HK-2 (cell line): ENCODE results near the gene RBP2.

Experiments used
- DNase-seq: peaks from one replicate; pipeline ENCODE4 v3.0.0-alpha.2; 2018; ENCODE audit not compliant: unreplicated experiment

Gene RBP2

GRCh38 chr3:139476348-139476747 is at the start of gene RBP2:
Gene RBP2 (minus strand): TSS chr3:139476516. CDS start chr3:139476459, 57 bp downstream.
- DNase-seq, result no peak

- DNase-seq, result no peak
Measured at GRCh38 chr3:139524841-139525636, 48.7 kb upstream of the RBP2 start.

GRCh38 chr3:139523718-139524117 is 47.4 kb upstream of the RBP2 start:
- no peak for DNase-seq

GRCh38 chr3:139523166-139523565 is 46.9 kb upstream of the RBP2 start:
- DNase-seq, result no peak

- DNase-seq, result no peak
Measured at GRCh38 chr3:139522421-139522820, 46.1 kb upstream of the RBP2 start.

- DNase-seq, result no peak
Measured at GRCh38 chr3:139521816-139522215, 45.5 kb upstream of the RBP2 start.

- no peak for DNase-seq
Measured at GRCh38 chr3:139521144-139521543, 44.8 kb upstream of the RBP2 start.

- peak; percentile 14 for DNase-seq
Measured at GRCh38 chr3:139519998-139520737, 43.9 kb upstream of the RBP2 start.

GRCh38 chr3:139518926-139519842 is 42.9 kb upstream of the RBP2 start:
- no peak for DNase-seq

GRCh38 chr3:139518306-139518705 is 42.0 kb upstream of the RBP2 start:
- no peak for DNase-seq

GRCh38 chr3:139517321-139518065 is 41.2 kb upstream of the RBP2 start:
- no peak for DNase-seq

- no peak for DNase-seq
Measured at GRCh38 chr3:139514741-139515140, 38.4 kb upstream of the RBP2 start.

GRCh38 chr3:139509631-139510030 is 33.3 kb upstream of the RBP2 start:
- DNase-seq, result no peak

GRCh38 chr3:139506766-139507165 is 30.4 kb upstream of the RBP2 start:
- DNase-seq, result no peak

- DNase-seq, result no peak
Measured at GRCh38 chr3:139505829-139506386, 29.6 kb upstream of the RBP2 start.

GRCh38 chr3:139499536-139499935 is 23.2 kb upstream of the RBP2 start:
- no peak for DNase-seq

GRCh38 chr3:139493826-139494385 is 17.6 kb upstream of the RBP2 start:
- no peak for DNase-seq

GRCh38 chr3:139491966-139492365 is 15.7 kb upstream of the RBP2 start:
- DNase-seq, result no peak

- DNase-seq, result no peak
Measured at GRCh38 chr3:139491027-139491700, 14.8 kb upstream of the RBP2 start.

GRCh38 chr3:139482206-139482605 is 5.9 kb upstream of the RBP2 start:
- no peak for DNase-seq
